Lower leg skin (tissue), 3 donors: ENCODE measurements around the gene CYP11A1.

Experiments used
- CTCF ChIP-seq, 3 donors: fragments of 450-650 bp; IDR thresholded peaks; one replicate each; pipeline ENCODE4 v1.5.1; 2016; ENCODE audit warnings: antibody characterized with exemption in 3 of 3, mild to moderate bottlenecking in 3 of 3, moderate library complexity in 2 of 3
- POLR2A ChIP-seq, 2 donors: fragments of 450-650 bp; IDR thresholded peaks; one replicate each; pipeline ENCODE4 v1.6.1; 2016 to 2017; ENCODE audit warnings: antibody characterized with exemption in 2 of 2, mild to moderate bottlenecking in 1 of 2, moderate library complexity in 1 of 2

- TF ChIP-seq CTCF (IDR thresholded peaks at IDR 0.05) (no peak), POLR2A (IDR thresholded peaks at IDR 0.05) (no peak)
These were observed 22.4 kb downstream of the CYP11A1 start for GRCh38 chr15:74345051-74345450.
